Inflammatory macrophage (primary cell): Measurements from ENCODE around the gene HELZ.

ENCODE experiments used
- DNase-seq, 2 donors: peaks; one replicate each; pipeline ENCODE4 v3.0.0-alpha.2; 2020 to 2022

HELZ gene

DNA sequence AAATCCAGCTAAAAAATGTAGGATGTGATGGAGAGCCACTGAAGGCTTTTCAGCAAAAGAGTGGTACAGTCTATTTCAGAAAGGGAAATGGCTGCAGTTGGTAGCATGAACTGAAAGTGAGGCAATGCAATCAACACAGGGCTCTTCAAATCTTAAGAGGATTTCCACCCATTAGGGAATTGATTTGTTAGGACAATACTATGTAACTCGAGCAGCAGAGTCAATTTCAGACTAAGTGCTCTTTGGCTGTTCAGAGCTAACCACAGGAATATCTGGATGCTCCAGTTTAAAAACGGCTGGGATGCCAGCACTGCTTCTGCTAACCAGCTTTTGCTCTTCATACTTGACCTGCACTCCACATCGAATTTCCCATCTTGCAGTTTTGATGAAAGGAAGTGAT lies 176.0 kb downstream of the HELZ start:
- DNase-seq: no peak

DNA sequence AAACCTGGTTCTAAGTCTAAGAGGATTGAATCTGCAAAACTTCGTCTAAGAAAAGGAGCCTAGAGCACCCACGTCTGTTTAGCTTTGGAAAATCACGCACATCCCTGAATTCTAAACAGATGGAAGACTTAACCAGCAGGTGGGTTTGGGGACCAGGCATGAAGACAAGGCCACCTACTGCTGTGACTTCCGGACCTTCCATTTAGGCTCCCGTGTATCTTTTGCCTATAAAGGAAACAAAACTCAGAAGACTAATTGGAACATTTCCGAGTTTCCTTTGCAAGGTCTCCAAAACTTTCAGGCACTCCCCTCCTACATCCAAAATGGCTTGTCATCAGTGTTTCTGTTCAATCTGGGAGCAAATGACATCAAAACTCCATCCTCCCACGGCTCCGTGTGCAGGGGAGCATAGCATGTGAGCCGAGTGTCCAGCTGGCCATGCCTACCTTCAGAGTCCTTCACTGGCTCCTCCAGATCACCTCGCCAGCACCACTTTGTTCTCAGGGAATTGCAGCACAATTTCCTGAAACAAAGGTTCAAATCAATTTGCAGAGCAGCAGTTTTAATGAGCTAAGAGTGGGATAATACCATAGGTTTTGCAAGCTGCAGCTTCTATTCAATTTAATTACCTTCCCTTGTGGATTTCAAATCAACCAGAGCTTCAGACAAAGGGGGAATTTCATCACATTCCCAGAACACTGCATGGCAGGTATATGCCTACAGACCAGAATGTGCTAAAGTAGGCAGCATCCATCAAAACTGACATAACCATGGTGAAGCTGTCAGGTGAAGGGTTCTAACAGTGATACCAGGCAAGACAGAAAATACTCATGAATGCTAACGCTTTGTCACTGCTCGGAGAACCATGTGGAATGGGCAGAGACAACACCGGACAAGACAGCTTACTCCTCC lies 177.2 kb downstream of the HELZ start:
- no peak for DNase-seq

GRCh38 chr17:67066717-67067116 lies 178.3 kb downstream of the HELZ start:
- DNase-seq: no peak

DNA sequence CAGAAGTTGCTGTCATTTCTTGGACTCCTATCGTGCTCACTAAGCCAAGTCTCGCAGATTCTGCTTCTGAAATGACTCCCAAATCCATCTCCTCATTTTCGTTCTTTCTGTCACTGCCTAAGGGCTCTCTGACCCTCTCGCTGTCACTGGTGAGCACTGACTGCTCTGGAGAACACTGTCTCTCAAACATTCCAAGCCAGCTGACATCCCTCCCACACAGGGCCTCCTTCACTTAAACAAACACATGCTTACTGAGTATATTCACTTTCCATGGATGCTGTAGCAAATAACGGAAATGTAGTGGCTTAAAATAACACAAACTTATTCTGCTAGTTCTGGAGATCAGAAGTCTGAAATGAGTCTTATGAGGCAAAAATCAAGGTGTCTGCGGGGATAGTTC lies 181.9 kb downstream of the HELZ start:
- DNase-seq: no peak

DNA sequence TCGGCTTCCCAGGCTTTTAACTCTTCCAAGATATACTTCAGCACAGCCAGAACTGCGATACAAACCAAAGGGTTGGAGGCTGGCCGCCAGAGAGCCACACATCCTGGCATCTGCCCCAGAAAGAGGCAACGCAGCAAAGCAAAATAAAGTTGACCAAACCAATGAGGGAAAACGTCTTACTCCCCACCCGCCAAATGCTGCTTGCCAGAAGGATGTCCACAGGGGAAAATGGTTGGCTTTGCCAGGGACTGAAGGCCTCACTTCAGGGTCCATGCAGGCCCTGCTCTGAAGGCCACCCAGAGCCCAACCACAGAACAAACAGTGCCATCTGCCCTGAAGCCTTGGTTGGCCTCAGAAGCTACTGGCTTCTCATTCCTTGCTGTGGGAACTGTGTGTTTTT lies 185.6 kb downstream of the HELZ start:
- no peak for DNase-seq

GRCh38 chr17:67058036-67058435 lies 187.0 kb downstream of the HELZ start:
- no peak for DNase-seq

- no peak for DNase-seq
These were observed 188.1 kb downstream of the HELZ start for GRCh38 chr17:67056746-67057490.

- DNase-seq: no peak
These were observed 188.9 kb downstream of the HELZ start for GRCh38 chr17:67055811-67056745.

- no peak for DNase-seq
These were observed 190.0 kb downstream of the HELZ start for GRCh38 chr17:67055041-67055443.

DNA sequence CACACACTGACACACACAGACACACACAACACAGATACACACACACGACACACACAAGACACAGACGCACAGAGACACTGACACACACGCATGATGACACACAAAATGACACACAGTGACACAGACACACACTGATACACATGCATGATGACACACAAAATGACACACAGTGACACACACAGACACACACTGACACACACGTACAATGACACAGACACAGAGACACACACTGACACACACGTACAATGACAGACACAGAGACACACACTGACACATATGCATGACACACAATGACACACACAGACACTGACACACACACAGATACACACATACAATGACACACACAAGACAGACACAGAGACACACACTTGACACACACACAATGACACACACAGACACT lies 190.4 kb downstream of the HELZ start:
- no peak for DNase-seq

GRCh38 chr17:67054011-67054591 lies 190.9 kb downstream of the HELZ start:
- no peak for DNase-seq

DNA sequence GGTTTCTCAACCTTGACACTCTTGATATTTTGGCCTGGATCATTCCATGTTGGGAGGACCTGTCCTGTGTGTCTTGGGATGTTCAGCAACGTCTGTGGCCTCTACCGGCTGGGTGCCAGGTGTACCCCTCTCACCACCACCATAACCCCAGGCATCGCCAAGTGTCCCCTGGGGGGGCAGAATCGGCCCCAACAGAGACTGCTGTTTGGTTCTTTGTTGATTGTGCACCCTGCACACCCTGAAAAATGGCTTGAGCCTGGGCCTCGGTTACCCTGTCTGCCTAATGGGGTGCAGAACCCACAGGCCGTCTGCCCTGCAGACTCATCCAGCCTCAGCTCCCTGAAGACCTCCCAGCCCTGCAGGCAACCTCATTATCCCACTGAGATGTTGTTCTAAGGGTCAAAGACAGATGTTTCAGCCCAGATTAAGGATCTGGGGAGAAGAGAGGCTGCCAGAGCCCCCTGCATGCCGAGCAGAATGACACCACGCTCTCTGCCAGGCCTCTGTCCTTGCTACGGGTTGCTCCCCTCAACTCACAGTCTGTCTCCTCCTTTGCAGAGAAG lies 191.5 kb downstream of the HELZ start:
- no peak for DNase-seq

DNA sequence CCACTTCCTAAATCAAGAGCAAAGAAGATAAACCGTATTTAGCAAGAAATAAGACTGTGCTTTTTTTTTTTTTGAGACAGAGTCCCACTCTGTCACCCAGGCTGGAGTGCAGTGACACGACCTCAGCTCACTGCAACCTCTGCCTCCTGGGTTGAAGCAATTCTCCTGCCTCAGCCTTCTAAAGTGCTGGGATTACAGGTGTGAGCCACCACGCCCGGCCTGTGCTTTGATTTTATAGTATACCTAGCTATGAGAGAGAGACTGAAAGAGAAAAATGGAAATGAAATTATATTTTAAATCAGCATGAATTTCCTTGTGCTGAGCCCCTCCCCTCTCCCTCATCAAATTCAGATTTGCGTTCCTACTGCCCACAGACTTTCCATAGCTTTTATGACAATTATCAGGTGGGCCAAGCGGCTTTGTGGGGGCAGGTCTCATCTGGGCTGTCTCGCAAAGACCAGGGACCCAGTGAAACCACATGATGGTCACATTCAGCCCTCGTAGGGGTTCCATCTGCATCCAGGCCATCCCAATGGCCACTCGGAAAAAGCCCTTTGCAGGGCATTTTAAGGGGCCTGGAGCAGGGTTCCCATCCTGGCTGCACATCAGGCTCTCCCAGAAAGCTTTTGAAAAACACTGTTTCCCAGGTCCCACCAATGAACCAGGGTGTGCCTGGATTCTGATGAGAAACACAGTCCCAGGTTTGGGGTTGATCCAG lies 192.1 kb downstream of the HELZ start:
- DNase-seq: no peak

- DNase-seq: no peak
These were observed 193.2 kb downstream of the HELZ start for GRCh38 chr17:67051837-67052236.

- DNase-seq: no peak
These were observed 193.8 kb downstream of the HELZ start for GRCh38 chr17:67051155-67051538.

DNA sequence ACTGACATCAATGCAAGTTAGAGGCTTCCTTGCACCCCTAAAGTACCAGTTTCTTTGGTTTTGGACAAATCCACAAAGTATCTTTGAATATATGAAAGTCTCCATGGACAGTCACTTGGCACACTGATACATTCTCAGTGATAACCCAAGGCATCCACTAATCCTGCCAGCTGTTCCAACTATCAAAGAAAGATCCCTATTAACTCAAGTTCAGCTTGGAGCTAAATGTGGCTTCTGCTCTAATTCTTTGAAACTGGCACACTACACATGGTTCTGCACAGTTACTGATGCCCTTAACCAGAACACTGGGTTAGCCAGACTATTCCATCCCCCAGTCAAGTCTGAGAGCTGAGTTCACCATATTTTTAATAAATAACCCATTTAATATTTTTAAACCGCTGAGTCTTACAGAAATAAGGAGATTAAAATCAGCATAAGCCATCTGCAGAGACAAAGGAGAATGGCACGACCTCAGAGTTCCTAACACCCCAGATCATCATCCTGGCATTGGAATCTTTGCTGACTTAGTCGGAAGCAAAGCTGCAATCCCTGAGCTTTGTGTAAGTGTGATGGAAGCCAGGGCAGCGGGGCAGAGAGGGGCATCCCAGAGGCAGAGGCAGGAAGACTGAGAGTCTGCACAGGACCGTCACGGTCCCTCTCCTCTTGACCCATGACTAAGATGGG lies 194.4 kb downstream of the HELZ start:
- no peak for DNase-seq

DNA sequence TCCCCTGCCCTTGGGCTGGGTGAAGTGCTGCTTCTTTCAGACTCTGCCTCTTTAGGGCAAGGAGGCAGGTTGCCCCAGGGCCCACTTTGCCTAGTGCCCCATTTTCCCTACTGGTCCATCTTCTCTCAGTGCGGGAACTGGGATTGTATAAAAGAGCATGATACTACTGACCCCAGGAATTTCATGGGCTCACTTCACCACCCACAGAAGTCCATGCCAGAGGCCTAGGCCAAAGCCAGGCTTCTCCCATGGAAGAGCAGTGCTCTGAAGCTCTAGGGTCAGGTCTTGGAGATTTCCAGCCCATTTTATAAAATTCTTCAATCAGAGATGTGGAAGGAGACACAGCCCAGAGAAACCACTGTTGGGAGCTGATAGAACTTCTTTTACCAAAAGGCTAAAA lies 194.9 kb downstream of the HELZ start:
- no peak for DNase-seq

GRCh38 chr17:67049025-67049739 lies 195.8 kb downstream of the HELZ start:
- DNase-seq: no peak

DNA sequence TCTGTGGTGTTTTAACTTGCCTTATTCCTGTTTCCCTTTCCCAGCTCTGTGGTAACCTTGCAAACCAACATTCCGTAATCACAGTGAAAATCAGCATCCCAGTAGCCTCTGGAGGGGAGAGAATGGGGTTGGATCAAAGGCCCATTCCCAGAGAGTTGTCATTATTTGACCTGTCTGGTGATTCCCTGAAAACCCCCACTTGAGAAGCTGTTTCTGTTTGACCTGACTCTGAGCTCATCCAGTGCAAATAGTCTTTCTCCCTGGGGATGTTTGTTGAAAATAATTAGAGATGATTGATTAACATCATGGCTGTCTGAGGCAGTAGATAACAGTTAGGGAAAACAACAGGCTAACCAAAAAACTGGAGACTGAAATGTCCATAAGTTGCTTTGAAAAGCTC lies 197.6 kb downstream of the HELZ start:
- DNase-seq: no peak

DNA sequence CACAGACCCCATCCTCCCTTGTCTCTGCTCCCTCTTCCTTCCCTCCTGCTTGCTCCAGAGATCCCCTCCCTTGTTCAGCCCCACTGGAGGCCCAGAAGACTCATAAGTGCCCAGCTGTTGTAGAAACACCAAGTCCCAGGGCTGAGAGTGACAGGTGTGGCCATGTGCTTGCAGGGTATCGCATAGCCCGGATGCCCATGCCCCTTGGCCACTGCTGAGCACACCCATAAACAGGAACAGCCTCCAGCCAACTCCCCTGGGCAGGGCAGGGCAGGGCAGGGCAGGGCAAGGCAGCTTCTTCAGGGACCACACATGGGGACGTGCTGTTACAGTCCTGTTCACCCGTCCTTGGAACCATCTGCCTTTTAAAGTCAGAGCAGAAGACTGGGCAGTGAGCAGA lies 198.6 kb downstream of the HELZ start:
- DNase-seq: no peak
